GM12878 (cell line): ENCODE measurements around the gene SPART. TPM values are rescaled to one million over a fixed set of nuclear protein-coding genes. Genes with fewer than 3 reads are reported as not detected.

Experiments used
- ATAC-seq: fragments of 200-7000 bp; cut with Tn5 transposase; 3 replicates; pipeline ENCODE4 v1.9.1; 2020; ENCODE audit warnings: mild to moderate bottlenecking, moderate library complexity
- BruUV-seq: library from RNA; stranded (reverse); fragments of 400-500 nt; replicated peaks from 2 replicates; lab custom pipeline; 2021; lab: Mats Ljungman, UMichigan
- CTCF ChIA-PET: fragments of 300-600 bp; sonication (Branson Sonifier 250); formaldehyde crosslinking; extraction: SDS; loops from one replicate; lab custom pipeline; 2021; ENCODE audit warnings: inconsistent platforms; lab: Yijun Ruan, JAX
- POLR2A ChIA-PET: fragments of 350-600 bp; formaldehyde crosslinking; extraction: SDS; loops from one replicate; lab custom pipeline; 2021; ENCODE audit warnings: inconsistent platforms; lab: Charles Lee
- RAD21 ChIA-PET: fragments of 300-600 bp; sonication (Branson Sonifier 250); formaldehyde crosslinking; loops from one replicate; lab custom pipeline; 2023; ENCODE audit warnings: antibody characterized with exemption; ENCODE audit not compliant: unreplicated experiment; lab: Charles Lee
- SMC1A ChIA-PET: fragments of 300-600 bp; sonication (Branson Sonifier 250); formaldehyde crosslinking; loops from one replicate; lab custom pipeline; 2023; ENCODE audit not compliant: unreplicated experiment, uncharacterized antibody; lab: Charles Lee
- DNase-seq: peaks from one replicate; pipeline ENCODE4 v3.0.0-alpha.2; 2011; ENCODE audit warnings: low read depth, low spot score
- FAIRE-seq: peaks from 3 replicates; lab custom pipeline; 2011; peaks lifted over from hg19 to GRCh38; lab: Jason Lieb, UNC
- H2AFZ ChIP-seq: 2 replicates; pipeline ENCODE4 v1.6.0; 2011; ENCODE audit warnings: low read depth, low read length, control low read depth; ENCODE audit not compliant: control insufficient read depth
- H3K27ac ChIP-seq: 2 replicates; pipeline ENCODE4 v1.5.1; 2011; ENCODE audit warnings: control low read depth; ENCODE audit not compliant: control insufficient read depth, insufficient read depth
- H3K27me3 ChIP-seq, 2 experiments: replicated peaks in 1 of 2; 2 replicates each; pipeline versions ENCODE4 v1.6.0 to v1.6.1; 2011; ENCODE audit warnings: low read length in 1 of 2; ENCODE audit not compliant: control insufficient read depth in 2 of 2, insufficient read depth in 2 of 2
- H3K36me3 ChIP-seq, 2 experiments: 2 replicates each; pipeline ENCODE4 v1.5.1; 2011; ENCODE audit warnings: low read length in 1 of 2; ENCODE audit not compliant: control insufficient read depth in 2 of 2, insufficient read depth in 2 of 2
- H3K4me1 ChIP-seq: 2 replicates; pipeline ENCODE4 v1.6.1; 2011; ENCODE audit warnings: mild to moderate bottlenecking, low read length, moderate library complexity, mixed read lengths; ENCODE audit not compliant: control insufficient read depth, insufficient read depth
- H3K4me2 ChIP-seq: 2 replicates; pipeline ENCODE4 v1.6.0; 2011; ENCODE audit warnings: control low read depth; ENCODE audit not compliant: control insufficient read depth, insufficient read depth
- H3K4me3 ChIP-seq: fragments of 200-600 bp; sonication (generic); 2 replicates; pipeline ENCODE4 v1.5.1; 2016
- H3K79me2 ChIP-seq: 2 replicates; pipeline ENCODE4 v1.6.0; 2011; ENCODE audit warnings: low read length; ENCODE audit not compliant: control insufficient read depth, insufficient read depth
- H3K9ac ChIP-seq: 2 replicates; pipeline ENCODE4 v1.8.0; 2011; ENCODE audit warnings: low read length, control low read depth, mixed read lengths; ENCODE audit not compliant: control insufficient read depth, insufficient read depth
- H3K9me3 ChIP-seq: replicated peaks from 3 replicates; pipeline ENCODE4 v1.5.1; 2011; ENCODE audit warnings: mild to moderate bottlenecking, low read length; ENCODE audit not compliant: control insufficient read depth, insufficient read depth
- H4K20me1 ChIP-seq: 2 replicates; pipeline ENCODE4 v1.6.0; 2011; ENCODE audit not compliant: control insufficient read depth, insufficient read depth
- CBFB ChIP-seq: IDR thresholded peaks from 2 replicates; pipeline ENCODE4 v1.6.1; 2016; ENCODE audit warnings: antibody characterized with exemption, low read depth
- CHD4 ChIP-seq: fragments of 200-600 bp; sonication (generic); IDR thresholded peaks from 2 replicates; pipeline ENCODE4 v1.6.1; 2016; ENCODE audit warnings: mild to moderate bottlenecking
- CREM ChIP-seq: IDR thresholded peaks from 2 replicates; pipeline ENCODE4 v1.6.1; 2014; ENCODE audit warnings: antibody characterized with exemption, low read depth
- DPF2 ChIP-seq: fragments of 450-650 bp; IDR thresholded peaks from 2 replicates; pipeline ENCODE4 v1.6.1; 2017; ENCODE audit warnings: mild to moderate bottlenecking
- HDAC6 ChIP-seq: fragments of 200-600 bp; sonication (generic); IDR thresholded peaks from one replicate; pipeline ENCODE4 v1.8.0; 2017; ENCODE audit warnings: antibody characterized with exemption; ENCODE audit not compliant: unreplicated experiment
- PAX8 ChIP-seq: fragments of 450-650 bp; IDR thresholded peaks from 2 replicates; pipeline ENCODE4 v1.6.1; 2017; ENCODE audit warnings: mild to moderate bottlenecking, moderate library complexity
- POLR2AphosphoS2 ChIP-seq: IDR thresholded peaks from 2 replicates; pipeline ENCODE4 v1.6.1; 2011; ENCODE audit warnings: low read depth, mild to moderate bottlenecking, low read length, improper control_type of control experiment, moderate library complexity
- REST ChIP-seq: IDR thresholded peaks from 2 replicates; pipeline ENCODE4 v1.6.1; 2012; ENCODE audit warnings: mild to moderate bottlenecking, low read depth, low read length
- SMC3 ChIP-seq: IDR thresholded peaks from 2 replicates; pipeline ENCODE4 v1.6.1; 2011; ENCODE audit warnings: low read length, improper control_type of control experiment, borderline replicate concordance
- ZBTB40 ChIP-seq: fragments of 450-650 bp; IDR thresholded peaks from 2 replicates; pipeline ENCODE4 v1.6.1; 2016; ENCODE audit warnings: mild to moderate bottlenecking, moderate library complexity, borderline replicate concordance
- ZNF217 ChIP-seq: fragments of 450-650 bp; IDR thresholded peaks from 2 replicates; pipeline ENCODE4 v1.6.1; 2017; ENCODE audit warnings: antibody characterized with exemption, mild to moderate bottlenecking
- ZNF384 ChIP-seq: IDR thresholded peaks from 2 replicates; pipeline ENCODE4 v1.6.1; 2012; ENCODE audit warnings: low read depth, mild to moderate bottlenecking, low read length, improper control_type of control experiment, borderline replicate concordance
- WGBS: methylation state at CpG from one replicate; pipeline ENCODE4 v1.1.6; 2016; ENCODE audit warnings: low lambda C conversion rate; ENCODE audit not compliant: insufficient replicate concordance, insufficient coverage; ENCODE audit errors: missing lambda C conversion rate; 5-methylcytosine and 5-hydroxymethylcytosine counted together
- in situ Hi-C: fragments of 300-500 bp; cut with MboI; formaldehyde crosslinking; loops from 9 replicates; pipeline ENCODE4 v1.14.3; 2018; ENCODE audit warnings: mixed read lengths
- intact Hi-C: fragments of 100-400 bp; cut with micrococcal nuclease; formaldehyde crosslinking; loops from one replicate; pipeline ENCODE4 v1.14.2; 2022; ENCODE audit not compliant: unreplicated experiment
- polyA plus RNA-seq, 11 experiments: library from polyadenylated mRNA; depleted of rRNA in 4 of 11; unstranded in 6 of 11; stranded (reverse) in 5 of 11; fragments of >200 nt; fragmentation: Nextera tagmentation in 4 of 11; fragmentation: Illumina TruSeq in 1 of 11; extraction: Ambion mirVana in 4 of 11; extraction: Trizol in 1 of 11; gene quantifications; 1 replicate in 1 of 11; 2 replicates in 10 of 11; pipeline versions ENCODE4 v1.2.1 to v1.2.3, GENCODE V29; 2011 to 2016; ENCODE audit warnings: inconsistent platforms in 2 of 11, missing spikeins in 2 of 11, low read depth in 1 of 11
- total RNA-seq, 4 experiments: library from RNA; depleted of rRNA in 3 of 4; stranded (reverse); fragments of >200 nt in 3 of 4; fragmentation: Illumina TruSeq in 1 of 4; extraction: Trizol in 1 of 4; gene quantifications; 2 replicates each; pipeline versions ENCODE4 v1.2.1 to v1.2.3, GENCODE V29; 2013 to 2021

The SPART gene
- total and polyA plus RNA-seq, 10 of the 15 experiments (the other 5 are each of a cell fraction or from before 2014, with no cell fraction given): 17.6 to 74.6 (median 42.1) TPM

GRCh38 chr13:36341718-36342117 lies 4.5 kb downstream of the SPART start (continued):
- TF ChIP-seq ZBTB40: no peak
- no peak for TF ChIP-seq HDAC6
- no peak for TF ChIP-seq ZNF217

GRCh38 chr13:36339600-36340155 lies 6.5 kb downstream of the SPART start:
- FAIRE-seq (no peak), DNase-seq (no peak), ATAC-seq (no peak)
- Histone ChIP-seq H3K27me3 (no peaks in the 10 kb centered on the region), H3K9ac (no peak overlapping the region), H3K36me3 (no peaks in the 10 kb centered on the region; a peak in 1 of 4 replicates), H3K79me2 (no peaks in the 10 kb centered on the region; the same call in 1 of the 2 replicates), H3K4me2 (no peak overlapping the region), H3K27ac (no peak overlapping the region), H2AFZ (no peak overlapping the region), H4K20me1 (no peaks in the 10 kb centered on the region), H3K4me3 (no peak overlapping the region), H3K9me3 (no peaks in the 10 kb centered on the region), H3K4me1 (no peaks in the 10 kb centered on the region)
- TF ChIP-seq ZNF384 (no peak), PAX8 (no peak), SMC3 (no peak), CREM (no peak), CHD4 (no peak), DPF2 (no peak), REST (no peak), CBFB (no peak), POLR2AphosphoS2 (no peak)
- no TSS peak for BruUV-seq
- intact Hi-C loops: no loop called here
- WGBS: 98% methylated on average over 3 of the region's 4 CpGs
- CTCF ChIA-PET: interaction anchor here (0.8 to 2.3 kb wide), 3 partner anchors 12 to 57 kb away, joined by 3 to 6 read pairs (median 4); no protein-coding TSS in a partner anchor
- POLR2A ChIA-PET: no interaction called here
- in situ Hi-C loops: no loop called here
- SMC1A ChIA-PET: interaction anchor here (0.7 to 1.5 kb wide), 3 partner anchors 9 to 394 kb away, joined by 3 to 4 read pairs (median 3); no protein-coding TSS in a partner anchor
- RAD21 ChIA-PET: no interaction called here
